HEK293 (cell line): ENCODE measurements around the gene MORF4L2.

ENCODE experiments used
- BCL11B ChIP-seq: fragments of 450-650 bp; formaldehyde crosslinking; IDR thresholded peaks from 2 replicates; pipeline ENCODE4 v1.5.1; 2016; ENCODE audit warnings: low read depth, missing biosample characterization, missing genetic modification characterization
- KLF1 ChIP-seq: fragments of 450-650 bp; formaldehyde crosslinking; IDR thresholded peaks from 2 replicates; pipeline ENCODE4 v1.5.1; 2016; ENCODE audit warnings: missing biosample characterization, missing genetic modification characterization
- KLF10 ChIP-seq: fragments of 450-650 bp; IDR thresholded peaks from 2 replicates; pipeline ENCODE4 v1.5.1; 2018; ENCODE audit warnings: missing biosample characterization, mild to moderate bottlenecking, missing genetic modification characterization
- KLF8 ChIP-seq: fragments of 450-650 bp; formaldehyde crosslinking; IDR thresholded peaks from 2 replicates; pipeline ENCODE4 v1.5.1; 2016; ENCODE audit warnings: missing biosample characterization, missing genetic modification characterization
- PRDM1 ChIP-seq: fragments of 450-650 bp; formaldehyde crosslinking; IDR thresholded peaks from 2 replicates; pipeline ENCODE4; 2016; ENCODE audit warnings: missing biosample characterization, missing genetic modification characterization
- SETDB1 ChIP-seq: IDR thresholded peaks from one replicate; pipeline ENCODE4 v1.6.1; 2017; ENCODE audit warnings: mild to moderate bottlenecking, low read length, moderate library complexity, mixed read lengths; ENCODE audit not compliant: insufficient read length
- YY2 ChIP-seq: fragments of 450-650 bp; formaldehyde crosslinking; IDR thresholded peaks from 2 replicates; pipeline ENCODE4 v1.5.1; 2016; ENCODE audit warnings: missing biosample characterization, missing genetic modification characterization
- ZBTB1 ChIP-seq: fragments of 450-650 bp; formaldehyde crosslinking; IDR thresholded peaks from 2 replicates; pipeline ENCODE4 v1.5.1; 2016; ENCODE audit warnings: missing biosample characterization, missing genetic modification characterization
- ZBTB7A ChIP-seq: fragments of 450-650 bp; formaldehyde crosslinking; IDR thresholded peaks from 2 replicates; pipeline ENCODE4 v1.5.1; 2016; ENCODE audit warnings: low read depth, missing biosample characterization, missing genetic modification characterization
- ZFP41 ChIP-seq: fragments of 450-650 bp; formaldehyde crosslinking; IDR thresholded peaks from 2 replicates; pipeline ENCODE4 v1.5.1; 2016; ENCODE audit warnings: missing biosample characterization, missing genetic modification characterization, borderline replicate concordance
- ZIC2 ChIP-seq: fragments of 450-650 bp; formaldehyde crosslinking; IDR thresholded peaks from 2 replicates; pipeline ENCODE4 v1.5.1; 2016; ENCODE audit warnings: missing biosample characterization, missing genetic modification characterization
- ZNF114 ChIP-seq: fragments of 450-650 bp; formaldehyde crosslinking; IDR thresholded peaks from 2 replicates; pipeline ENCODE4 v1.5.0; 2017; ENCODE audit warnings: missing biosample characterization, missing genetic modification characterization
- ZNF121 ChIP-seq: fragments of 450-650 bp; formaldehyde crosslinking; IDR thresholded peaks from 2 replicates; pipeline ENCODE4 v1.5.1; 2016; ENCODE audit warnings: missing biosample characterization, missing genetic modification characterization
- ZNF138 ChIP-seq: fragments of 450-650 bp; formaldehyde crosslinking; IDR thresholded peaks from 2 replicates; pipeline ENCODE4 v1.5.1; 2016; ENCODE audit warnings: missing biosample characterization, missing genetic modification characterization, borderline replicate concordance
- ZNF175 ChIP-seq: fragments of 450-650 bp; formaldehyde crosslinking; IDR thresholded peaks from 2 replicates; pipeline ENCODE4 v1.5.1; 2016; ENCODE audit warnings: missing biosample characterization, missing genetic modification characterization
- ZNF202 ChIP-seq: fragments of 450-650 bp; formaldehyde crosslinking; IDR thresholded peaks from 2 replicates; pipeline ENCODE4 v1.5.1; 2016; ENCODE audit warnings: missing biosample characterization, missing genetic modification characterization, borderline replicate concordance
- ZNF221 ChIP-seq: fragments of 450-650 bp; formaldehyde crosslinking; IDR thresholded peaks from 2 replicates; pipeline ENCODE4 v1.5.1; 2017; ENCODE audit warnings: missing biosample characterization, missing genetic modification characterization, borderline replicate concordance
- ZNF24 ChIP-seq: fragments of 450-650 bp; formaldehyde crosslinking; IDR thresholded peaks from 2 replicates; pipeline ENCODE4 v1.5.1; 2016; ENCODE audit warnings: missing biosample characterization, missing genetic modification characterization
- ZNF266 ChIP-seq: fragments of 450-650 bp; formaldehyde crosslinking; IDR thresholded peaks from 2 replicates; pipeline ENCODE4 v1.5.1; 2016; ENCODE audit warnings: missing biosample characterization, missing genetic modification characterization, low read depth
- ZNF280C ChIP-seq: fragments of 450-650 bp; formaldehyde crosslinking; IDR thresholded peaks from 2 replicates; pipeline ENCODE4 v1.5.1; 2016; ENCODE audit warnings: missing biosample characterization, missing genetic modification characterization
- ZNF324 ChIP-seq: fragments of 450-650 bp; formaldehyde crosslinking; IDR thresholded peaks from 2 replicates; pipeline ENCODE4 v1.5.1; 2016; ENCODE audit warnings: missing biosample characterization, missing genetic modification characterization
- ZNF362 ChIP-seq: fragments of 450-650 bp; formaldehyde crosslinking; IDR thresholded peaks from 2 replicates; pipeline ENCODE4 v1.5.1; 2016; ENCODE audit warnings: missing biosample characterization, missing genetic modification characterization
- ZNF366 ChIP-seq: fragments of 450-650 bp; formaldehyde crosslinking; conservative IDR thresholded peaks from 2 replicates; pipeline ENCODE4 v1.5.1; 2016; ENCODE audit warnings: missing biosample characterization, missing genetic modification characterization
- ZNF398 ChIP-seq: fragments of 450-650 bp; formaldehyde crosslinking; IDR thresholded peaks from 2 replicates; pipeline ENCODE4 v1.5.1; 2017; ENCODE audit warnings: missing biosample characterization, missing genetic modification characterization
- ZNF426 ChIP-seq: fragments of 450-650 bp; formaldehyde crosslinking; IDR thresholded peaks from 2 replicates; pipeline ENCODE4 v1.5.1; 2017; ENCODE audit warnings: missing biosample characterization, missing genetic modification characterization, mild to moderate bottlenecking, inconsistent platforms, moderate library complexity
- ZNF48 ChIP-seq: fragments of 450-650 bp; formaldehyde crosslinking; IDR thresholded peaks from 2 replicates; pipeline ENCODE4 v1.5.1; 2016; ENCODE audit warnings: missing biosample characterization, missing genetic modification characterization
- ZNF544 ChIP-seq: fragments of 450-650 bp; formaldehyde crosslinking; IDR thresholded peaks from 2 replicates; pipeline ENCODE4 v1.5.0; 2017; ENCODE audit warnings: missing biosample characterization, missing genetic modification characterization
- ZNF548 ChIP-seq: fragments of 450-650 bp; formaldehyde crosslinking; IDR thresholded peaks from 2 replicates; pipeline ENCODE4 v1.5.1; 2016; ENCODE audit warnings: missing biosample characterization, missing genetic modification characterization
- ZNF580 ChIP-seq: fragments of 450-650 bp; formaldehyde crosslinking; IDR thresholded peaks from 2 replicates; pipeline ENCODE4 v1.5.1; 2016; ENCODE audit warnings: missing biosample characterization, missing genetic modification characterization
- ZNF645 ChIP-seq: fragments of 450-650 bp; formaldehyde crosslinking; IDR thresholded peaks from 2 replicates; pipeline ENCODE4; 2016; ENCODE audit warnings: missing biosample characterization, missing genetic modification characterization
- ZNF660 ChIP-seq: fragments of 450-650 bp; IDR thresholded peaks from 2 replicates; pipeline ENCODE4 v1.5.1; 2018; ENCODE audit warnings: missing biosample characterization, mild to moderate bottlenecking, missing genetic modification characterization
- ZNF664 ChIP-seq: fragments of 450-650 bp; formaldehyde crosslinking; IDR thresholded peaks from 2 replicates; pipeline ENCODE4 v1.5.1; 2016; ENCODE audit warnings: missing biosample characterization, missing genetic modification characterization
- ZNF677 ChIP-seq: fragments of 450-650 bp; IDR thresholded peaks from 2 replicates; pipeline ENCODE4 v1.5.0; 2018; ENCODE audit warnings: missing biosample characterization, mild to moderate bottlenecking, missing genetic modification characterization, moderate library complexity
- ZNF785 ChIP-seq: fragments of 450-650 bp; formaldehyde crosslinking; IDR thresholded peaks from 2 replicates; pipeline ENCODE4 v1.5.1; 2016; ENCODE audit warnings: missing biosample characterization, missing genetic modification characterization
- ZNF792 ChIP-seq: fragments of 450-650 bp; formaldehyde crosslinking; IDR thresholded peaks from 2 replicates; pipeline ENCODE4 v1.5.1; 2016; ENCODE audit warnings: missing biosample characterization, missing genetic modification characterization
- ZNF830 ChIP-seq: fragments of 450-650 bp; IDR thresholded peaks from 2 replicates; pipeline ENCODE4 v1.5.0; 2018; ENCODE audit warnings: missing biosample characterization, missing genetic modification characterization, low read depth, mild to moderate bottlenecking, moderate library complexity

Gene MORF4L2

GRCh38 chrX:103687073-103687695 is 685 bp upstream of the MORF4L2 start (continued):
- no peak for TF ChIP-seq ZNF280C (tag by site-specific recombination)
- no peak for TF ChIP-seq ZNF830
- TF ChIP-seq ZNF366, result no peak
- TF ChIP-seq ZNF660, result no peak; the same call in 1 of the 2 replicates
- TF ChIP-seq ZNF324 (tag by site-specific recombination), result peak; percentile 83
- TF ChIP-seq PRDM1 (tag by site-specific recombination), result no peak
- TF ChIP-seq ZNF664 (tag by site-specific recombination), result no peak
- TF ChIP-seq ZNF175, result no peak
- TF ChIP-seq ZNF121 (tag by site-specific recombination), result no peak
- TF ChIP-seq KLF1 (tag by site-specific recombination), result 0 out of 2 replicates have a peak, but pooled peaks have one; percentile 41
- TF ChIP-seq ZNF221 (tag by site-specific recombination), result no peak
- TF ChIP-seq SETDB1, result no peak
- TF ChIP-seq KLF8, result peak; percentile 51; the same call in 1 of the 2 replicates
- 0 out of 2 replicates have a peak, but pooled peaks have one; percentile 67 for TF ChIP-seq ZNF785 (tag by site-specific recombination)
- TF ChIP-seq ZNF548 (tag by site-specific recombination), result no peak
- TF ChIP-seq ZNF138 (tag by site-specific recombination), result no peak
- TF ChIP-seq ZIC2 (tag by site-specific recombination), result peak; percentile 74
- TF ChIP-seq ZFP41, result no peak
- TF ChIP-seq ZNF362 (tag by site-specific recombination), result peak; percentile 100
- TF ChIP-seq ZBTB7A, result no peak
- TF ChIP-seq ZNF426 (tag by site-specific recombination), result no peak
- TF ChIP-seq ZNF645, result no peak
- TF ChIP-seq ZNF266 (tag by site-specific recombination), result no peak
- TF ChIP-seq ZNF580 (tag by site-specific recombination), result no peak; the same call in 1 of the 2 replicates
- TF ChIP-seq ZNF792 (tag by site-specific recombination), result no peak
- TF ChIP-seq ZNF677 (tag by site-specific recombination), result no peak
- TF ChIP-seq ZBTB1 (tag by site-specific recombination), result no peak
- TF ChIP-seq ZNF544 (tag by site-specific recombination), result no peak
- TF ChIP-seq ZNF202, result no peak
- TF ChIP-seq ZNF114 (tag by site-specific recombination), result no peak
- TF ChIP-seq ZNF48 (tag by site-specific recombination), result no peak
- TF ChIP-seq ZNF398, result peak; percentile 43; the same call in 1 of the 2 replicates
- TF ChIP-seq YY2 (tag by site-specific recombination), result no peak
- TF ChIP-seq ZNF24 (tag by site-specific recombination), result 0 out of 2 replicates have a peak, but pooled peaks have one; percentile 14
- no peak for TF ChIP-seq KLF10 (tag by site-specific recombination)
- TF ChIP-seq BCL11B (tag by site-specific recombination), result peak; percentile 86
